ENCODE results near the gene MAP1B. TPM values are rescaled to one million over a fixed set of nuclear protein-coding genes. Genes with fewer than 3 reads are reported as not detected.
A peak's percentile ranks its signal among the peaks of the same experiment; 100 is the strongest.

MAP1B gene
- total RNA-seq, 1 experiment from 2014 or later, result 135 TPM

GRCh38 chr5:72255670-72256069, 148.4 kb downstream of the MAP1B start:
- TF ChIP-seq EZH2 (IDR thresholded peaks at IDR 0.05; ENCODE audit: borderline replicate concordance, low read depth, low read length, poor library complexity, severe bottlenecking) (no peak), CTCF (conservative IDR thresholded peaks at IDR 0.05; ENCODE audit: low read depth, low read length) (no peak)
- no peak for DNase-seq (ENCODE audit: low spot score)
- Histone ChIP-seq H3K27me3 (replicated peaks; ENCODE audit: insufficient read depth, low read depth, low read length, poor library complexity) (no peaks in the 10 kb centered on the region), H3K36me3 (ENCODE audit: insufficient read depth, low read length, poor library complexity, severe bottlenecking) (no peaks in the 10 kb centered on the region), H3K9me3 (ENCODE audit: low read depth, low read length, poor library complexity, severe bottlenecking) (no peaks in the 10 kb centered on the region), H3K4me3 (ENCODE audit: low read depth, low read length, poor library complexity, severe bottlenecking) (no peak overlapping the region), H3K27ac (ENCODE audit: low read depth, low read length, poor library complexity, severe bottlenecking) (no peak overlapping the region), H3K4me1 (ENCODE audit: insufficient read depth, low read length, poor library complexity, severe bottlenecking) (peaks cover 53% of the 10 kb centered on the region)
- intact Hi-C loops (cut with micrococcal nuclease; ENCODE audit: unreplicated experiment), result no loop called here
- ChIA-PET POLR2A (ENCODE audit: low non-redundant PET) (no interaction called here), CTCF (no interaction called here)
- BruUV-seq (replicated peaks), result no TSS peak

GRCh38 chr5:72256536-72256935, 149.3 kb downstream of the MAP1B start:
- BruUV-seq (replicated peaks), result no TSS peak
- Histone ChIP-seq H3K27me3 (replicated peaks; ENCODE audit: insufficient read depth, low read depth, low read length, poor library complexity) (no peaks in the 10 kb centered on the region), H3K36me3 (ENCODE audit: insufficient read depth, low read length, poor library complexity, severe bottlenecking) (no peaks in the 10 kb centered on the region), H3K27ac (ENCODE audit: low read depth, low read length, poor library complexity, severe bottlenecking) (peak overlapping the region; percentile 3), H3K9me3 (ENCODE audit: low read depth, low read length, poor library complexity, severe bottlenecking) (no peaks in the 10 kb centered on the region), H3K4me3 (ENCODE audit: low read depth, low read length, poor library complexity, severe bottlenecking) (no peak overlapping the region), H3K4me1 (ENCODE audit: insufficient read depth, low read length, poor library complexity, severe bottlenecking) (peaks cover 49% of the 10 kb centered on the region)
- intact Hi-C loops (cut with micrococcal nuclease; ENCODE audit: unreplicated experiment), result no loop called here
- POLR2A ChIA-PET (ENCODE audit: low non-redundant PET), result no interaction called here
- DNase-seq (ENCODE audit: low spot score), result peak; percentile 19
- TF ChIP-seq EZH2 (IDR thresholded peaks at IDR 0.05; ENCODE audit: borderline replicate concordance, low read depth, low read length, poor library complexity, severe bottlenecking) (no peak), CTCF (conservative IDR thresholded peaks at IDR 0.05; ENCODE audit: low read depth, low read length) (no peak)
- CTCF ChIA-PET, result no interaction called here

Small RNAs within 50 kb of the gene (microRNA-seq; reads per million reads assigned to microRNA genes)
- not detected for gene MIR4803

Other genes with a start within 250 kb of the MAP1B start
- gene MRPS27, start 212.8 kb downstream of the MAP1B start, total RNA-seq (2021), result 83.2 and 88.6 TPM in 2 replicates
- gene PTCD2, start 212.9 kb downstream of the MAP1B start, total RNA-seq (2021), result 12.7 and 17.3 TPM in 2 replicates